Adrenal gland (tissue), 5 donors: ENCODE data around the gene ARIH2.

Experiments used
- POLR2A ChIP-seq, 2 donors: fragments of 450-650 bp; IDR thresholded peaks; one replicate each; pipeline ENCODE4 v1.6.1; 2017; ENCODE audit warnings: antibody characterized with exemption in 2 of 2, mild to moderate bottlenecking in 2 of 2, moderate library complexity in 1 of 2
- TF ChIP-seq, protein P1 (sequence below), 6 experiments: fragments of 450-650 bp in 4 of 6; fragments of 200-600 bp in 2 of 6; sonication (generic) in 1 of 6; IDR thresholded peaks; 1 replicate in 5 of 6; 2 replicates in 1 of 6; pipeline versions ENCODE4 v1.5.1 to v1.8.0; 2016 to 2021; ENCODE audit warnings: antibody characterized with exemption in 6 of 6, mild to moderate bottlenecking in 2 of 6, moderate library complexity in 1 of 6
- donor health status: DM: no; HTN: no; CAD: no.

DNA sequence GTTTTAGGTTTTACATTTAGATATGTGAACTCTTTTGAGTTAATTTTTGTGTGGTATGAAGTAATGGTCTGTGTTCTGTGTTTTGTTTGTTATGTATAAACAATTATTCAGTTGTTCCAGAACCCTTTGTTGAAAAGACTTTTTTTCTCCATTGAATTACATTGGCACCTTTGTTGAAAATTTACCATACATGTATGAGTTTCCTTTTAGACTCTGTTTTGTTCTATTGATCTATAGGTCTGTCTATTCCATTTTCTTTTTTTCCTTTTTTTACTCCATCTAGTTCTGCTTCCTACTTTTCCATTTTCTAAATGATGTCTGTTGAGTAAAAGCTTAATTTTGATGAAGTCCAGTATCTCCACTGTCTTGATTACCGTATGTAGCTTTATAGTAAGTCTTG, 31.4 kb downstream of the ARIH2 start:
- TF ChIP-seq, protein P1, sequence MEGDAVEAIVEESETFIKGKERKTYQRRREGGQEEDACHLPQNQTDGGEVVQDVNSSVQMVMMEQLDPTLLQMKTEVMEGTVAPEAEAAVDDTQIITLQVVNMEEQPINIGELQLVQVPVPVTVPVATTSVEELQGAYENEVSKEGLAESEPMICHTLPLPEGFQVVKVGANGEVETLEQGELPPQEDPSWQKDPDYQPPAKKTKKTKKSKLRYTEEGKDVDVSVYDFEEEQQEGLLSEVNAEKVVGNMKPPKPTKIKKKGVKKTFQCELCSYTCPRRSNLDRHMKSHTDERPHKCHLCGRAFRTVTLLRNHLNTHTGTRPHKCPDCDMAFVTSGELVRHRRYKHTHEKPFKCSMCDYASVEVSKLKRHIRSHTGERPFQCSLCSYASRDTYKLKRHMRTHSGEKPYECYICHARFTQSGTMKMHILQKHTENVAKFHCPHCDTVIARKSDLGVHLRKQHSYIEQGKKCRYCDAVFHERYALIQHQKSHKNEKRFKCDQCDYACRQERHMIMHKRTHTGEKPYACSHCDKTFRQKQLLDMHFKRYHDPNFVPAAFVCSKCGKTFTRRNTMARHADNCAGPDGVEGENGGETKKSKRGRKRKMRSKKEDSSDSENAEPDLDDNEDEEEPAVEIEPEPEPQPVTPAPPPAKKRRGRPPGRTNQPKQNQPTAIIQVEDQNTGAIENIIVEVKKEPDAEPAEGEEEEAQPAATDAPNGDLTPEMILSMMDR (IDR thresholded peaks at IDR 0.05), result no peak
- TF ChIP-seq POLR2A (IDR thresholded peaks at IDR 0.05), result no peak
